MM.1S (cell line): ENCODE data around the gene IFIT1.

ENCODE experiments used
- EZH2 ChIP-seq: fragments of 300-600 bp; sonication (generic); optimal IDR thresholded peaks from 2 replicates; pipeline ENCODE3; 2017; ENCODE audit warnings: low read depth, mild to moderate bottlenecking, antibody characterized with exemption, low read length, mixed read lengths
- EZH2phosphoT487 ChIP-seq: fragments of 300-600 bp; sonication (generic); IDR thresholded peaks from 2 replicates; pipeline ENCODE4 v1.6.1; 2018; ENCODE audit warnings: antibody characterized with exemption, low read length
- TF ChIP-seq, protein P1 (sequence below): fragments of 300-600 bp; sonication (generic); IDR thresholded peaks from 2 replicates; pipeline ENCODE4 v1.5.1; 2016; ENCODE audit warnings: antibody characterized with exemption, low read length, mixed read lengths

DNA sequence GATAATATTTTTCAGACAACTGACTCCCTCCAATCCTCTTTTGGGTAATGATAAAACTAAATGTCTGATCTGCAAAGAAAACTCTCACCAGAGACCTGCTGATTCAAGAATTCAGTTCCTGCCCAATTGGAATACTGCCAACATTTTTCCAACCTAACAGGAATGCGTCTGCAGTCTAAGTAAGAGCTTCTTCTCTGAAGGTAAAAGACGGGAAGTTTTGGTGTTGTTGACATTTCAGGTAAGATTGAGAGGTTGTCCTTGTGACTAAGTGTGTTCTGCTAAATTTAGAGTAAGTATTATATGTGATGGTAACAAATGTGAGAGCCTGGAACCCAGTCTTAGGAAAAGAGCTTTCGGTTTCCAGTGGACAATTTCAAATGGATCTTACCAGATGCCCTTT, 39.6 kb downstream of the IFIT1 start:
- TF ChIP-seq, protein P1, sequence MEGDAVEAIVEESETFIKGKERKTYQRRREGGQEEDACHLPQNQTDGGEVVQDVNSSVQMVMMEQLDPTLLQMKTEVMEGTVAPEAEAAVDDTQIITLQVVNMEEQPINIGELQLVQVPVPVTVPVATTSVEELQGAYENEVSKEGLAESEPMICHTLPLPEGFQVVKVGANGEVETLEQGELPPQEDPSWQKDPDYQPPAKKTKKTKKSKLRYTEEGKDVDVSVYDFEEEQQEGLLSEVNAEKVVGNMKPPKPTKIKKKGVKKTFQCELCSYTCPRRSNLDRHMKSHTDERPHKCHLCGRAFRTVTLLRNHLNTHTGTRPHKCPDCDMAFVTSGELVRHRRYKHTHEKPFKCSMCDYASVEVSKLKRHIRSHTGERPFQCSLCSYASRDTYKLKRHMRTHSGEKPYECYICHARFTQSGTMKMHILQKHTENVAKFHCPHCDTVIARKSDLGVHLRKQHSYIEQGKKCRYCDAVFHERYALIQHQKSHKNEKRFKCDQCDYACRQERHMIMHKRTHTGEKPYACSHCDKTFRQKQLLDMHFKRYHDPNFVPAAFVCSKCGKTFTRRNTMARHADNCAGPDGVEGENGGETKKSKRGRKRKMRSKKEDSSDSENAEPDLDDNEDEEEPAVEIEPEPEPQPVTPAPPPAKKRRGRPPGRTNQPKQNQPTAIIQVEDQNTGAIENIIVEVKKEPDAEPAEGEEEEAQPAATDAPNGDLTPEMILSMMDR = no peak
- TF ChIP-seq EZH2phosphoT487 = no peak
- no peak for TF ChIP-seq EZH2
